Upper lobe of left lung (tissue), 4 donors: ENCODE measurements around the gene STK4.

Experiments used
- EP300 ChIP-seq, 4 donors: sonication (generic); formaldehyde crosslinking; IDR thresholded peaks; one replicate each; pipeline ENCODE4 v1.5.1; 2017; ENCODE audit warnings: antibody characterized with exemption in 4 of 4, control low read depth in 2 of 4
- POLR2A ChIP-seq, 4 donors: fragments of 450-650 bp; IDR thresholded peaks; one replicate each; pipeline ENCODE4 v1.5.1; 2016 to 2017; ENCODE audit warnings: antibody characterized with exemption in 4 of 4, mild to moderate bottlenecking in 2 of 4
- POLR2AphosphoS5 ChIP-seq, 2 donors: sonication (generic); formaldehyde crosslinking; IDR thresholded peaks; one replicate each; pipeline ENCODE4 v1.5.1; 2017; ENCODE audit warnings: antibody characterized with exemption in 2 of 2
- TF ChIP-seq, protein P1 (sequence below), 6 experiments: fragments of 450-650 bp in 4 of 6; fragments of 200-600 bp in 2 of 6; sonication (generic) in 2 of 6; IDR thresholded peaks; one replicate each; pipeline ENCODE4 v1.5.1; 2016 to 2019; ENCODE audit warnings: antibody characterized with exemption in 6 of 6

DNA sequence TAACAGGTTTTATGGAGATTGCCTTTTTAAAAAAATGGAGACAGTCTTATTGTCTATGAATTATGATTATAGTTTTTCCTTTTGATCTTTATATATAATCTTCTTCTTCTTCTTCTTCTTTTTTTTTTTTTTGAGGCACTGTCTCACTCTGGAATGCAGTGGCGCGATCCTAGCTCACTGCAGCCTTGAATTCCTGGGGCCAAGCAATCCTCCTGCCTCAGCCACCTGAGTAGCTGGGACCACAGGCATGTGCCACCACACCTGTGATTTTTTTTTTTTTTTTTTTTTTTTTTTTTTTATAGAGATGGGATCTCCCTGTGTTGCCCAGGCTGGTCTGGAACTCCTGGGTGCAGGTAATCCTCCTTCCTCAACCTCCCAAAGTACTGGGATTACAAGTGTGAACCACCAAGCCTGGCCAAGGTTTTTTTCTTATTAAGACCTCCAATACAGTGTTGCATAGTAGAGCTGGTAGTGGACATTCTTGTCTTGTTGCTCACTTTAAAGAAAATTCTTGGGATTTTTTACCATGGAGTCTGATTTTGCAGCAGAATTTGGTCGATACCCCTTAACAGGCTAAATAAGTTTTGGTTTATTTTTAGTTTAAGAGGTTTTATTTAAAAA, 46.5 kb downstream of the STK4 start:
- TF ChIP-seq, protein P1, sequence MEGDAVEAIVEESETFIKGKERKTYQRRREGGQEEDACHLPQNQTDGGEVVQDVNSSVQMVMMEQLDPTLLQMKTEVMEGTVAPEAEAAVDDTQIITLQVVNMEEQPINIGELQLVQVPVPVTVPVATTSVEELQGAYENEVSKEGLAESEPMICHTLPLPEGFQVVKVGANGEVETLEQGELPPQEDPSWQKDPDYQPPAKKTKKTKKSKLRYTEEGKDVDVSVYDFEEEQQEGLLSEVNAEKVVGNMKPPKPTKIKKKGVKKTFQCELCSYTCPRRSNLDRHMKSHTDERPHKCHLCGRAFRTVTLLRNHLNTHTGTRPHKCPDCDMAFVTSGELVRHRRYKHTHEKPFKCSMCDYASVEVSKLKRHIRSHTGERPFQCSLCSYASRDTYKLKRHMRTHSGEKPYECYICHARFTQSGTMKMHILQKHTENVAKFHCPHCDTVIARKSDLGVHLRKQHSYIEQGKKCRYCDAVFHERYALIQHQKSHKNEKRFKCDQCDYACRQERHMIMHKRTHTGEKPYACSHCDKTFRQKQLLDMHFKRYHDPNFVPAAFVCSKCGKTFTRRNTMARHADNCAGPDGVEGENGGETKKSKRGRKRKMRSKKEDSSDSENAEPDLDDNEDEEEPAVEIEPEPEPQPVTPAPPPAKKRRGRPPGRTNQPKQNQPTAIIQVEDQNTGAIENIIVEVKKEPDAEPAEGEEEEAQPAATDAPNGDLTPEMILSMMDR (IDR thresholded peaks at IDR 0.05) = no peak
- TF ChIP-seq POLR2A (IDR thresholded peaks at IDR 0.05) (no peak), POLR2AphosphoS5 (IDR thresholded peaks at IDR 0.05) (no peak), EP300 (IDR thresholded peaks at IDR 0.05) (no peak)
